Gastroesophageal sphincter (tissue), 4 donors: ENCODE measurements around the gene SHC2. TPM values are rescaled to one million over a fixed set of nuclear protein-coding genes. Genes with fewer than 3 reads are reported as not detected.
"Not testable (repeated sequence)": the region's sequence is repeated elsewhere in the genome, so short reads cannot be mapped to it uniquely, and the experiment has no call there.

ENCODE experiments used
- ATAC-seq: fragments of 150-250 bp; one replicate; pipeline ENCODE4 v1.9.1; 2016; ENCODE audit warnings: mild to moderate bottlenecking, moderate library complexity
- H3K27ac ChIP-seq, 4 donors: fragments of 200-600 bp; sonication (generic) in 3 of 4; 1 replicate in 3 of 4; 2 replicates in 1 of 4; pipeline ENCODE4 v1.5.1; 2016 to 2019
- H3K27me3 ChIP-seq: fragments of 200-600 bp; sonication (generic); one replicate; pipeline ENCODE4 v1.5.1; 2019
- H3K36me3 ChIP-seq, 2 donors: fragments of 200-600 bp; sonication (generic); one replicate each; pipeline ENCODE4 v1.5.1; 2019; ENCODE audit warnings: control low read depth in 1 of 2
- H3K4me1 ChIP-seq, 3 donors: fragments of 200-600 bp; sonication (generic); 1 replicate in 2 of 3; 2 replicates in 1 of 3; pipeline ENCODE4 v1.5.1; 2016 to 2019; ENCODE audit warnings: control low read depth in 2 of 3
- H3K4me3 ChIP-seq, 2 donors: fragments of 200-600 bp; sonication (generic); one replicate each; pipeline ENCODE4 v1.5.1; 2019; ENCODE audit warnings: mild to moderate bottlenecking in 1 of 2, moderate library complexity in 1 of 2
- H3K9me3 ChIP-seq, 3 donors: fragments of 200-600 bp; sonication (generic); one replicate each; pipeline ENCODE4 v1.5.1; 2017 to 2019; ENCODE audit warnings: control low read depth in 2 of 3
- CTCF ChIP-seq, 4 experiments: fragments of 200-600 bp in 2 of 4; fragments of 450-650 bp in 2 of 4; sonication (generic) in 1 of 4; IDR thresholded peaks; one replicate each; pipeline ENCODE4 v1.5.1; 2017 to 2019; ENCODE audit warnings: antibody characterized with exemption in 4 of 4, mild to moderate bottlenecking in 2 of 4, moderate library complexity in 2 of 4
- EP300 ChIP-seq: sonication (generic); formaldehyde crosslinking; IDR thresholded peaks from one replicate; pipeline ENCODE4 v1.6.1; 2017; ENCODE audit warnings: antibody characterized with exemption, mild to moderate bottlenecking
- POLR2A ChIP-seq, 2 donors: fragments of 450-650 bp; IDR thresholded peaks; one replicate each; pipeline ENCODE4 v1.6.1; 2017; ENCODE audit warnings: antibody characterized with exemption in 2 of 2, mild to moderate bottlenecking in 2 of 2, moderate library complexity in 1 of 2
- POLR2AphosphoS5 ChIP-seq: sonication (generic); formaldehyde crosslinking; IDR thresholded peaks from one replicate; pipeline ENCODE4 v1.6.1; 2017; ENCODE audit warnings: antibody characterized with exemption
- WGBS, 2 donors: methylation state at CpG; one replicate each; pipeline ENCODE4 v1.1.5; 2018; ENCODE audit warnings: low coverage in 1 of 2; 5-methylcytosine and 5-hydroxymethylcytosine counted together
- total RNA-seq, 4 donors: library from RNA; depleted of rRNA; stranded (reverse); fragments of >200 nt; gene quantifications; one replicate each; pipeline ENCODE4 v1.1.0, GENCODE V29; 2016

The SHC2 gene
- total RNA-seq, 4 donors from 2014 or later: 14.7 to 24.6 (median 20.4) TPM

- H3K36me3 ChIP-seq: no peaks in the 10 kb centered on the region
- H3K4me1 ChIP-seq: peaks cover 0 to 23% (median 4%) of the 10 kb centered on the region in 3 donors
- ATAC-seq: no peak
- H3K27ac ChIP-seq: no peak overlapping the region
- peaks cover 39% of the 10 kb centered on the region for H3K27me3 ChIP-seq
- no peak overlapping the region for H3K4me3 ChIP-seq
- H3K9me3 ChIP-seq: no peaks in the 10 kb centered on the region
- TF ChIP-seq CTCF (IDR thresholded peaks at IDR 0.05): no peak
- no peak for TF ChIP-seq POLR2A (IDR thresholded peaks at IDR 0.05)
- TF ChIP-seq POLR2AphosphoS5: no peak
- TF ChIP-seq EP300: no peak
- WGBS, 2 donors: 75 to 82% methylated on average over 9 to 17 of the region's 22 CpGs
Measured at GRCh38 chr19:485077-485476, 24.2 kb upstream of the SHC2 start.

GRCh38 chr19:484494-484893 is 23.7 kb upstream of the SHC2 start:
- H3K4me1 ChIP-seq: peaks cover 0 to 22% (median 2%) of the 10 kb centered on the region in 3 donors
- no peak overlapping the region for H3K27ac ChIP-seq
- no peak overlapping the region for H3K4me3 ChIP-seq
- H3K27me3 ChIP-seq: peaks cover 39% of the 10 kb centered on the region
- H3K9me3 ChIP-seq: no peaks in the 10 kb centered on the region
- no peak for ATAC-seq
- TF ChIP-seq CTCF (IDR thresholded peaks at IDR 0.05) (no peak), EP300 (no peak), POLR2A (IDR thresholded peaks at IDR 0.05) (no peak), POLR2AphosphoS5 (no peak)
- WGBS, 2 donors: 43 to 77% methylated on average over 3 to 10 of the region's 15 CpGs
- H3K36me3 ChIP-seq: no peaks in the 10 kb centered on the region

DNA sequence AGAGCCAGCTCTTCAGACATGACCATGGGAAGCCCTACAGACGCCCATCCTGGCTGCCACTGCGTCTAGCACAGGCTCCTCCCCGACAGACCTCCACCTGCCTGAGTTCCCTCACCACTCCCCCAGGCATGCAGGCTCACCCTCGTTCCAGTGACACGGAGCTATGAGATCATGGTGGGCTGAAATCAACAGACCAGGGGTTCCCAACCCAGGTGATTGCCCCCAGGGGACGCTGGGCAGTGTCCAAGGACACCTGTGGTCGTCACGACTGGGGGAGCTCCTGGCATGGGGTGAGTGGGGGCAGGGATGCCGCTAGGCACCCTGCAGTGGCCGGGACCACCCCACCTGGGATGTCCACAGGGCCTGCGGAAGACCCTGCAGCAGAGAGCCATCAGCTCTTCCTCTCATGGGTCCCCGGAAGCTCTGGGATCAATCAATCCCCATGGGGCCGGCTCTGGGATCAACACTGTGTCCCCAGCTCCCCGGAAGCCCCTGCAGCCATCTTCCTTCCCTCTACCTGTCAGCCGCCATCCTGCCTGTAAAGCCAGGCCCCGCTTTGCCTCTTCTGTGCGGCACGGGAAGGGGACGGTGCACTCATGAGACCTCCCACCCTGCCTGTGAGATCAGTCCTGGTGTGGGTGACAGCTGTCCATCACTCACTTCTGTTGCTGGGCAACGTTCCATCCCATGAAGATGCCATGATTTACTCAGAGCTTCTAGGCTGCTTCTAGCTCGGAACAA is 22.7 kb upstream of the SHC2 start:
- WGBS, 2 donors: 52 to 53% methylated on average over 3 to 9 of the region's 21 CpGs
- ATAC-seq: no peak
- peaks cover 43% of the 10 kb centered on the region for H3K27me3 ChIP-seq
- no peaks in the 10 kb centered on the region for H3K9me3 ChIP-seq
- no peak for TF ChIP-seq CTCF (IDR thresholded peaks at IDR 0.05)
- TF ChIP-seq POLR2AphosphoS5: no peak
- H3K36me3 ChIP-seq: no peaks in the 10 kb centered on the region
- peaks cover 0 to 19% (median 0%) of the 10 kb centered on the region in 3 donors for H3K4me1 ChIP-seq
- H3K4me3 ChIP-seq: no peak overlapping the region
- no peak overlapping the region for H3K27ac ChIP-seq

- no peak for ATAC-seq
- no peak overlapping the region for H3K4me3 ChIP-seq
- no peaks in the 10 kb centered on the region for H3K9me3 ChIP-seq
- H3K27ac ChIP-seq: no peak overlapping the region
- TF ChIP-seq EP300 (no peak), CTCF (IDR thresholded peaks at IDR 0.05) (no peak), POLR2A (IDR thresholded peaks at IDR 0.05) (no peak), POLR2AphosphoS5 (no peak)
- no peaks in the 10 kb centered on the region for H3K36me3 ChIP-seq
- peaks cover 0 to 10% (median 0%) of the 10 kb centered on the region in 3 donors for H3K4me1 ChIP-seq
- peaks cover 53% of the 10 kb centered on the region for H3K27me3 ChIP-seq
- WGBS, 2 donors: 17 to 50% methylated on average over 1 to 14 of the region's 20 CpGs
Measured at GRCh38 chr19:482186-483041, 21.6 kb upstream of the SHC2 start.

GRCh38 chr19:481100-481499 is 20.3 kb upstream of the SHC2 start:
- not testable (repeated sequence) for H3K36me3 ChIP-seq, H3K27ac ChIP-seq, H3K4me3 ChIP-seq, ATAC-seq, H3K4me1 ChIP-seq, H3K9me3 ChIP-seq
- H3K27me3 ChIP-seq: peaks cover 41% of the 10 kb centered on the region
- WGBS, 2 donors: 92% methylated on average over 3 of the region's 3 CpGs
